PC-3 (cell line): ENCODE results near the gene SCGB1C2. TPM values are rescaled to one million over a fixed set of nuclear protein-coding genes. Genes with fewer than 3 reads are reported as not detected.

Source experiments
- ATAC-seq: fragments of 200-7000 bp; cut with Tn5 transposase; 2 replicates; pipeline ENCODE4 v1.9.1; 2020; ENCODE audit warnings: mild to moderate bottlenecking, moderate library complexity
- BruUV-seq: library from RNA; stranded (reverse); fragments of 400-500 nt; replicated peaks from 2 replicates; lab custom pipeline; 2021; lab: Mats Ljungman, UMichigan
- CTCF ChIA-PET: fragments of 300-600 bp; sonication (Branson Sonifier 250); formaldehyde crosslinking; loops from one replicate; lab custom pipeline; 2022; ENCODE audit warnings: antibody characterized with exemption; lab: Charles Lee
- POLR2A ChIA-PET: fragments of 300-600 bp; sonication (Branson Sonifier 250); formaldehyde crosslinking; loops from one replicate; lab custom pipeline; 2022; ENCODE audit warnings: antibody characterized with exemption; ENCODE audit not compliant: unreplicated experiment; lab: Charles Lee
- DNase-seq: peaks from one replicate; pipeline ENCODE4 v3.0.0-alpha.2; 2015
- H2AFZ ChIP-seq: fragments of 300-600 bp; sonication (generic); 2 replicates; pipeline ENCODE4 v1.6.0; 2016; ENCODE audit warnings: antibody characterized with exemption, low read length
- H3F3A ChIP-seq: fragments of 300-600 bp; sonication (generic); one replicate; pipeline ENCODE4 v1.6.0; 2017; ENCODE audit warnings: antibody characterized with exemption, low read length, control low read depth, mild to moderate bottlenecking; ENCODE audit not compliant: unreplicated experiment
- H3K27ac ChIP-seq: fragments of 300-600 bp; sonication (generic); 2 replicates; pipeline ENCODE4 v1.5.1; 2016; ENCODE audit warnings: mild to moderate bottlenecking, low read length
- H3K27me3 ChIP-seq: fragments of 300-600 bp; sonication (generic); 2 replicates; pipeline ENCODE4 v1.6.1; 2016; ENCODE audit warnings: low read length, mixed read lengths
- H3K36me3 ChIP-seq: fragments of 300-600 bp; sonication (generic); 2 replicates; pipeline ENCODE4 v1.6.1; 2016; ENCODE audit warnings: low read depth, mixed run types, low read length, mixed read lengths
- H3K4me1 ChIP-seq: fragments of 300-600 bp; sonication (generic); 2 replicates; pipeline ENCODE4 v1.5.1; 2016; ENCODE audit warnings: low read length; ENCODE audit not compliant: insufficient read depth
- H3K4me2 ChIP-seq: fragments of 300-600 bp; sonication (generic); 2 replicates; pipeline ENCODE4 v1.6.0; 2016; ENCODE audit warnings: low read length
- H3K4me3 ChIP-seq: fragments of 300-600 bp; sonication (generic); 2 replicates; pipeline ENCODE4 v1.5.1; 2016; ENCODE audit warnings: mild to moderate bottlenecking, low read length, mixed read lengths
- H3K79me2 ChIP-seq: fragments of 300-600 bp; sonication (generic); 2 replicates; pipeline ENCODE4 v1.6.1; 2017; ENCODE audit warnings: low read length, mixed read lengths
- H3K9ac ChIP-seq: fragments of 300-600 bp; sonication (generic); 2 replicates; pipeline ENCODE4 v1.6.0; 2016; ENCODE audit warnings: mild to moderate bottlenecking, low read length
- H3K9me2 ChIP-seq: fragments of 300-600 bp; sonication (generic); replicated peaks from 2 replicates; pipeline ENCODE4 v1.6.1; 2016; ENCODE audit warnings: mixed run types, low read length, mixed read lengths
- H3K9me3 ChIP-seq: fragments of 300-600 bp; sonication (generic); 2 replicates; pipeline ENCODE4 v1.6.1; 2016; ENCODE audit warnings: low read length, mixed read lengths
- H4K20me1 ChIP-seq: fragments of 300-600 bp; sonication (generic); 2 replicates; pipeline ENCODE4 v1.6.1; 2016; ENCODE audit warnings: low read length, mixed read lengths
- EZH2 ChIP-seq: fragments of 300-600 bp; sonication (generic); IDR thresholded peaks from one replicate; pipeline ENCODE4 v1.6.1; 2017; ENCODE audit warnings: antibody characterized with exemption, mild to moderate bottlenecking, low read length; ENCODE audit not compliant: unreplicated experiment
- EZH2phosphoT487 ChIP-seq: fragments of 300-600 bp; sonication (generic); IDR thresholded peaks from 2 replicates; pipeline ENCODE4 v1.6.1; 2018; ENCODE audit warnings: mild to moderate bottlenecking, antibody characterized with exemption, low read length, borderline replicate concordance
- intact Hi-C: fragments of 100-400 bp; cut with micrococcal nuclease; formaldehyde crosslinking; loops from 2 replicates; pipeline ENCODE4 v1.9.0; 2023
- total RNA-seq: library from RNA; depleted of rRNA; stranded (reverse); fragments of >200 nt; gene quantifications from 2 replicates; pipeline ENCODE4 v1.2.3, GENCODE V29; 2014
- TF ChIP-seq, protein P1 (sequence below): fragments of 300-600 bp; sonication (generic); conservative IDR thresholded peaks from 2 replicates; pipeline ENCODE4 v1.5.1; 2017; ENCODE audit warnings: antibody characterized with exemption, low read depth, mild to moderate bottlenecking, low read length

Gene SCGB1C2
- total RNA-seq, 1 experiment from 2014 or later = not detected

DNA sequence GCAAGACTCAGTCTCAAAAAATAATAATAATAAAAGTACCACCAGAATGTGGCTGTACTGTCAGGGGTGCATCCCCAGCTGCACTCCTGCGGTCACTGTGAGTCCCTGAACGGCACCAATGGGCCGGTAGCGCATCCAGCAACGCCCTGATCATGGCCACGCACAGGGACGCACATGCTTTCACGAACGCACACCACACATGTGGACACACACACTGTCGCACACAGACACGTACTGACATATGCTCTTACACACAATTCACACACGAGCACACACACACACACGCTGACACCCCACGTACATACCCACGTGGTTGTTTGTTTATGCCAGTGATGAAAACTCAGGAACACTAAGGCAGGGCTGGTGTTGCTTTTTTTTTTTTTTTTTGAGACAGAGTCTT lies 22.2 kb downstream of the SCGB1C2 start:
- no peaks in the 10 kb centered on the region for H3K9me2 ChIP-seq
- no peaks in the 10 kb centered on the region for H3K79me2 ChIP-seq
- no TSS peak for BruUV-seq
- no peaks in the 10 kb centered on the region for H3K36me3 ChIP-seq
- H4K20me1 ChIP-seq = no peaks in the 10 kb centered on the region
- CTCF ChIA-PET = no interaction called here
- DNase-seq (no peak), ATAC-seq (no peak)
- intact Hi-C loops = no loop called here
- TF ChIP-seq EZH2 (no peak), EZH2phosphoT487 (no peak)
- TF ChIP-seq, protein P1, sequence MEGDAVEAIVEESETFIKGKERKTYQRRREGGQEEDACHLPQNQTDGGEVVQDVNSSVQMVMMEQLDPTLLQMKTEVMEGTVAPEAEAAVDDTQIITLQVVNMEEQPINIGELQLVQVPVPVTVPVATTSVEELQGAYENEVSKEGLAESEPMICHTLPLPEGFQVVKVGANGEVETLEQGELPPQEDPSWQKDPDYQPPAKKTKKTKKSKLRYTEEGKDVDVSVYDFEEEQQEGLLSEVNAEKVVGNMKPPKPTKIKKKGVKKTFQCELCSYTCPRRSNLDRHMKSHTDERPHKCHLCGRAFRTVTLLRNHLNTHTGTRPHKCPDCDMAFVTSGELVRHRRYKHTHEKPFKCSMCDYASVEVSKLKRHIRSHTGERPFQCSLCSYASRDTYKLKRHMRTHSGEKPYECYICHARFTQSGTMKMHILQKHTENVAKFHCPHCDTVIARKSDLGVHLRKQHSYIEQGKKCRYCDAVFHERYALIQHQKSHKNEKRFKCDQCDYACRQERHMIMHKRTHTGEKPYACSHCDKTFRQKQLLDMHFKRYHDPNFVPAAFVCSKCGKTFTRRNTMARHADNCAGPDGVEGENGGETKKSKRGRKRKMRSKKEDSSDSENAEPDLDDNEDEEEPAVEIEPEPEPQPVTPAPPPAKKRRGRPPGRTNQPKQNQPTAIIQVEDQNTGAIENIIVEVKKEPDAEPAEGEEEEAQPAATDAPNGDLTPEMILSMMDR = no peak
- H3K27me3 ChIP-seq = no peaks in the 10 kb centered on the region
- no peak overlapping the region for H3K9ac ChIP-seq
- H3K4me3 ChIP-seq = no peak overlapping the region
- POLR2A ChIA-PET = no interaction called here
- H3K4me2 ChIP-seq = no peak overlapping the region
- no peaks in the 10 kb centered on the region for H3K9me3 ChIP-seq
- H3F3A ChIP-seq = no peaks in the 10 kb centered on the region
- no peak overlapping the region for H2AFZ ChIP-seq
- no peaks in the 10 kb centered on the region for H3K4me1 ChIP-seq
- H3K27ac ChIP-seq = no peak overlapping the region

DNA sequence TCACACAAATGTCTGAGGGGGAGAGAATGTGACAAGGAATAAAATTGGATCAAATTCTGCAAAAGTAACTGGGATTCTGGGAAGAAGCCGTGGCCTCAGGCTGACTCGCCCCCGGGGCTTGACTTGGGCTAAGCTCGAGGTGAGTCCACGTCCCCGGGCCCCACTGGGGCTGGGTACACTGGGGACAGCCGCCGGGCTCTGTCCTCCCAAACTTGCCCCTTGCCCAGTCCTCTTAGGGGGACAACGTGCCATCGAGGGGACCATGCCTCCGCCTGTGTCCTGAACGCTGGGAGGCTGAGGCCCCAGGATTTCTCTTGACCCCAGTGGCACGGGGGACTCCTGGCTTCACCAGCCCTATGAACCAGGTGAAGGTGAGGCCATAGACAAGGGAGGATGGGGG lies 23.0 kb downstream of the SCGB1C2 start:
- BruUV-seq = no TSS peak
- no peak overlapping the region for H3K9ac ChIP-seq
- ChIA-PET POLR2A (no interaction called here), CTCF (no interaction called here)
- H3K27me3 ChIP-seq = no peaks in the 10 kb centered on the region
- DNase-seq (no peak), ATAC-seq (no peak)
- no peak overlapping the region for H2AFZ ChIP-seq
- H3K27ac ChIP-seq = no peak overlapping the region
- H3K79me2 ChIP-seq = no peaks in the 10 kb centered on the region
- intact Hi-C loops = no loop called here
- H3K4me1 ChIP-seq = no peaks in the 10 kb centered on the region
- TF ChIP-seq EZH2phosphoT487 (no peak), EZH2 (no peak)
- TF ChIP-seq, protein P1 = no peak
- H4K20me1 ChIP-seq = no peaks in the 10 kb centered on the region
- H3F3A ChIP-seq = no peaks in the 10 kb centered on the region
- no peaks in the 10 kb centered on the region for H3K9me2 ChIP-seq
- H3K9me3 ChIP-seq = no peaks in the 10 kb centered on the region
- H3K4me3 ChIP-seq = no peak overlapping the region
- no peaks in the 10 kb centered on the region for H3K36me3 ChIP-seq
- H3K4me2 ChIP-seq = no peak overlapping the region

DNA sequence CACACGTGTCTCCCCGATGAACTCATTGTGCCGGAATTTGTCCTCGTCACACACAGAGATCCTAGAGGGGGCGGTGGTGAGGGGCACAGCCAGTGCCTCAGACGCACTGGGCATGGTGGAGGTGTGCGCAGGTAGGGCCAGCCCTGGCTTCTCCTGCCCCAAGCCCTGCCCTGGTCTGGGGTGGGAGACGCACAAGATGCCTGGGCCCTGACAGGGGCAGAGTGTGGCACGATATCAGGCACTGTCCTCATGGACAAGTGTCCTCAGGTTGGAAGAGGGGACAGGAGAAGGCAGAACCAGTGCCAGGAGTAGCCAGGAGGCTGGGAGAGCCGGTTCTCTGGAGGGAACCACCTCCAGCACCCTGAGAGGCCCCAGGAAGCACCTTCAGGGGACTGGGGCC lies 24.1 kb downstream of the SCGB1C2 start:
- TF ChIP-seq EZH2phosphoT487 = no peak
- TF ChIP-seq, protein P1 = no peak
- TF ChIP-seq EZH2 = no peak
- no TSS peak for BruUV-seq
- H3K4me3 ChIP-seq = no peak overlapping the region
- H3K9ac ChIP-seq = no peak overlapping the region
- ATAC-seq (no peak), DNase-seq (no peak)
- H3K79me2 ChIP-seq = no peaks in the 10 kb centered on the region
- H4K20me1 ChIP-seq = no peaks in the 10 kb centered on the region
- intact Hi-C loops = no loop called here
- H3K4me1 ChIP-seq = no peaks in the 10 kb centered on the region
- no peaks in the 10 kb centered on the region for H3K9me3 ChIP-seq
- no peaks in the 10 kb centered on the region for H3K36me3 ChIP-seq
- no peak overlapping the region for H3K27ac ChIP-seq
- POLR2A ChIA-PET = no interaction called here
- CTCF ChIA-PET = no interaction called here
- no peaks in the 10 kb centered on the region for H3F3A ChIP-seq
- H3K9me2 ChIP-seq = no peaks in the 10 kb centered on the region
- H2AFZ ChIP-seq = no peak overlapping the region
- no peaks in the 10 kb centered on the region for H3K27me3 ChIP-seq
- H3K4me2 ChIP-seq = no peak overlapping the region
